HG02973 (cell line): ENCODE data around the gene CTSO.
"Not testable (repeated sequence)": the region's sequence is repeated elsewhere in the genome, so short reads cannot be mapped to it uniquely, and the experiment has no call there.

ENCODE experiments used
- ATAC-seq: cut with Tn5 transposase; IDR thresholded peaks from one replicate; pipeline ENCODE4 v1.9.1; 2021; ENCODE audit warnings: moderate library complexity; ENCODE audit not compliant: unreplicated experiment

CTSO gene

DNA sequence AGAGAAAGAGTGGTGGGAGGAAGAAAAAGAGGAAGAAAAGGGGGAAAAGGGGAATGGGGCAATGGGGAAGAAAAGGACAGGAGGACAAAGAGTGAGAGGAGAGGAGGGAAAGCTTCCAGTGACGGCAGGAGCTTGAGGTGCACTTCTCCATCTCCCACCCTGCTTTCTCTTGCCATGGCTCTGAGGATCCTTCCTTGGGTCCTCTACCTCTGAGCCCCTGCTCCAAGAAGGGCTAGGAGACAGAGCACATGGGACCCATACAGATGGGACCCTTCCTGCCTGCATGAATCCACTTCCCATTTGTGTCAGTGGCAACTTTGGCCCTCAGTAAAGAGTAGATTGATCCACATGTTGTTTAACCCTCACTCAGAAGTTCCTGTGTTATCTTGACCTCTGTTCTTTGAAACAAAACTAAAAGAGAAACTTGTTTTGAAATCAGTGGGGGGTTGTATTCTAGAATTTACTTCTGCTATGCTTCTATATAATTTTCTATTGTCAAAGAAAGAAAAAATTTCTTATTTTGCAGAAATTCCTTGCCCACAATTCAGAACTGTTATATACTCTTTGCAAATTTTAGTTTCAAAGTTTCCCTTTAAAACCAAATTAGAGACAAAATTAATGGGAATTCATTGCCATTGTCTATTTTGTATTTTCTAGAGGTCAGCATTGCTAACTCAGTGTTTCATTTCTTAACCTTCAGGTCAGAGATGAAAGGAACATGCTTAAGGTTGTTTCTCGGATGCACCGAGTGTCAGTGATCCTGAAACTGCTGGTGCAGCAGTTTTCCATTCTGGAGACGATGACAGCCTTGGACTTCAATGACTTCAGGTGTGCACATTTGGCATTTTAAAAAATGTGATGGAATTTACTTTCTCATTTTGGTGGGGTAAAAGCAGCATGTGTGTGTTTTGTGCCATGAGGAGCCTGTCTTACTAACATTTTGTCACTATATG is 45.2 kb downstream of the CTSO start:
- ATAC-seq, result peak; percentile 74

DNA sequence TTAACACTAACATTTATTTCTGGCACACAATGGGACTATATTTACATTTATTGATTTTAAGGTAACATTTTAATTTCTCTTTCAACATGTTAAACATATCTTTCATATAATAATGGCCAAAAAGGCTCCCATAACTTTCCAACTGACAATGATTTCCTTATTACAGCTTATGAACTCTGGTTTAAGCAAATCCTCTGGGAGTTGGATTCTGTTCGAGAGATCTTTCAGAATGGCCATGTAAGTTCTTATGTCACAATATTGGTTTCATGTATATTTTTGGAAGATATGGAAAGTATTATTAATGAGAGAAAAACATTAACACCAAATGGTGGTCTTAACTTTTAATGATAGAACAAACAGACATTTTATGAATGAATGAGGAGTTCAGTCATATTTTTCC is 46.1 kb downstream of the CTSO start:
- ATAC-seq, result no peak

DNA sequence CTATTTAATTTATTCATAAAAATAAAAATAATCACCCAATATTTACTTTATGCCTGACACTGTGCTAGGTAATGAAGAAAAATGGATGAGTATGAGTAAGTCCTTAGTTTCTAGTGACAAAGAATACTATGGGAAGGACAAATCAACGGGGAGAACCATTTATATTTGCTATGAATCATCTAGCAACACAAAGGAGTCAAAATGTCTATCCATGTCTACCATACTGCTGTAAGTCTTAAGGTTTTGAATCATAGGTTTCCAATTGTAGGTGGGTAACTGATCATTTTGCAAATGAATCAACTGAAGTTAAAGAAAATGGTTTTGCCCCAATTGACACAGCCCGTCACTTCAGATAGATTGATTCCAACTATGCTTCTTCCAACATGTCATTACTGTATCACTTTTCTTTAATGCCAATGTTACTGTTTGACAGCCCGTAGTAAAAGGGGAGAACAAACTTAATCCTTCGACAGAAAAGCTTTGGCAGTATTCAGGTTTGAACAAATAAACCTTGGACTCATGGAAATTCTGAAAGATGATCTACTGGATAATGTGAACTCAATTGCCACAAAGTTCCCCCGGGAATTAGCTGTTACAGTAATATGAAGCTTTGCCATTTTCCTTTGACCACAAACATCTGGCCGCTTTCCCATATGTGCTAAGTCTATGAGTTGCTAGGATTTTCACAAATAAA is 47.0 kb downstream of the CTSO start:
- no peak for ATAC-seq

- no peak for ATAC-seq
Observed at GRCh38 chr4:155904331-155904730, 49.3 kb downstream of the CTSO start.

- no peak for ATAC-seq
Observed at GRCh38 chr4:155903453-155903852, 50.2 kb downstream of the CTSO start, which contains the start of gene TDO2. Gene TDO2, plus strand, starts transcription at chr4:155903696. Its CDS starts 63 bp downstream, at chr4:155903759.

DNA sequence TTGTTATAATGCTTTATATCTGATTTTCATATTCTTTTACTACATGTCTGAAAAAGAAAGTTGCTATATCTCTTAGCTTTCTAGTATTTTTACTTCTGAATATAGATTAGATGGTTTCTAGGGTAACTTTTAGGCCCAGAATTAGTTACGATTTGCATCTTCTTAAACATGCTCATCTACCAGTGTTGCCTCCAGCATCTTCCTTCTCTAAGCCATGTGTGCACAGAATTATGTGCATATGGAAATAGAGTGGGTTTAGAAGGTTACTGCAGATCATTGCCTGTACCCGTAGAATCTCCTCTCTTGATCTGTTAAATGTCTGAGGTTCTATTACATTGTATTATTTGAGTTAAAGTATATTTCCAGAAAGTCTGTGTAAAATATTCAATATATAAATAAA is 52.7 kb downstream of the CTSO start:
- ATAC-seq, result no peak

DNA sequence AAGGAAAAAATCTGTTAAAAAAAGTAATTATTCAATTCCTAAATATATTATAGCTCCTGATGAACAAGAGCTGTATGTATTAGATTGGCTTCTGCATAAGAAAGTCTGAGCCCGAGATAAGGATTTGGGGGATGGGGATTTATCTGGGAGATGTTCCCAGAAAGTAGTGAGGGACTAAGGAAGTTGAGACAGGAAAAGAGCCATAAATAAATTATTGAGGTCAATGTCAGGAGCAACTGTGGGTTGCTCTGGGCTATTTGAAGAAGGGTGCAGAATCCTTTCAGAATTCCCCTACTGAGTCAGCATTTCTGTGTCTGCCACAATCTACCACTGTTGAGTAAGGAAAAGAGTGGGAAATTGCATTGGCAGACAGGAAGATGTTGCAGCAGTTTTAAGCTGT is 53.3 kb downstream of the CTSO start:
- no peak for ATAC-seq

DNA sequence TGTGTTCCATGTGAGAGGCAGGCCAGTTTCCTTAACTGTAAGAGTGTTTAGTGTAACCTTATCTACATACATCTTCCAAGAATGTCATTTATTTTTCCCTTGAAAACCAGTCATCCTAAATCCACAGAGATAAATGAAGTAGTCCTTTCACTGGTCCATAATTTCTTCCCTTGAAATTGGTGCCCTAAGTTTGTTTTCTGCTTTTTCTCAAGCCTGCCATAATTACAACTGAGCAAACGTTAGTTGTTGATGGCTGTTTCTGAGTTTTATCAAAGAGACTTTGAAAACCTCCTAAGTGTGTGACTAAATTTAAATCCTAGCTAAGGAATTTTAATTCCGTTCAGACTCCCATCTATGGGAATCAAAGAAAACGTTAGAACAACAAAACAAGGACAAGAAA is 53.8 kb downstream of the CTSO start:
- no peak for ATAC-seq

GRCh38 chr4:155898371-155898770 is 55.3 kb downstream of the CTSO start:
- ATAC-seq, result not testable (repeated sequence)

GRCh38 chr4:155891058-155891457 is 62.6 kb downstream of the CTSO start:
- ATAC-seq, result no peak

DNA sequence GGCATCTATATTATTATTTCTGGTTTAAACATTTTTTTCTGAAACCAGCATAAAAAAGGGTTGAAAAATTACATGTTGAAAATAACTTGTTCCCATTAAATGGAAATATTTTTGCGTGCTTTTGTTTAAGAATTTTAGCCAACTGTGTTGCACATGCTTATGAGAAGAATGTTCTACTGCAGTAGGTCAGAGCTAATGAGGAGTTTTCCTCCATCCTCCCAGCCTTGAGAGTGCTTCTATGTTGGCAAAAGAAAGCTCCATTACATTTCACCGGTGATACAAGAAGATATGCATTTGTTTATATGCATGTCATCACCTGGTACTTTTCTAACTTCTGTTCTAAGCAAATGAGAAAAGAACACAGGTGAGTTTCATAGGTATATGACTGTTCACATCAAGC is 63.7 kb downstream of the CTSO start:
- ATAC-seq, result no peak

- peak; percentile 91 for ATAC-seq
Observed at GRCh38 chr4:155889031-155889793, 64.5 kb downstream of the CTSO start.

GRCh38 chr4:155887847-155888570 is 65.7 kb downstream of the CTSO start:
- no peak for ATAC-seq

- ATAC-seq, result no peak
Observed at GRCh38 chr4:155887045-155887444, 66.6 kb downstream of the CTSO start.

DNA sequence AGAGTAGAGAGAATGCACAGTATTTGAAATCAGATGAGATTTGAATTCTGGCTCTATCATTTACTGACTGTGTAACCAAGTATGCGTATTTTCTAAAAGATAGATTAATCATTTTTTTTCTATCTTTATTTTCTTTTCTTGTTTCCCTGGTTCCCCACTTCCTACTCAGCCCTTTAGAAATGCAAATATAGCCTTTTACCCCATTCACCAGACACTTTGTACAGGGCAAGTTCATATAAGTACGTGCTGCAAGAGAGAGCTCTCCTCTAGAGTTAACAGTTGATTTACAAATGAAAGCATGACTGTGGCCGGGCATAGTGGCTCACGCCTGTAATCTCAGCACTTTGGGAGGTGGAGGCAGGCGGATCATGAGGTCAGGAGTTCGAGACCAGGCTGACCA is 68.0 kb downstream of the CTSO start:
- ATAC-seq, result no peak

- ATAC-seq, result no peak
Observed at GRCh38 chr4:155883895-155884294, 69.8 kb downstream of the CTSO start.

- ATAC-seq, result no peak
Observed at GRCh38 chr4:155881555-155881954, 72.1 kb downstream of the CTSO start.

- ATAC-seq, result no peak
Observed at GRCh38 chr4:155879767-155880166, 73.9 kb downstream of the CTSO start.

- no peak for ATAC-seq
Observed at GRCh38 chr4:155878611-155879010, 75.1 kb downstream of the CTSO start.

DNA sequence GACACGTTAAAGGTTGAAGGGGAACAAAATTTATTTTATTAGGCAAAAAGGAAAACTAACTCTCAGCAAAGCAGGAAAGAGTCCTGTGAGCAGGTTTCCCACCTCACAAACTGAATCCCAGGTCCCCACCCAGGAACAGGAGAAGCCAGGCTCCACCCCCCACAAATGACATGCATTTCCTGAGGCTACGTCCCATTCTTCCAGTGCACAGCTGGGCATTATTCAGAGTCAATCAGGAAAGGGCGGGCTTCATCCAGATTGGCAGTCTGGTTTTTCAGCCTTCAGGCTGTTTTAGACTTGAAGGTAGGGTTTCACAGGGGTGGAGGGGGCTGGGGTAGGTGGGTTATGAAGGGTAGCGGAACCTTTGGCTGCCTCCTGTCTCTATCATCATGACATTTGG is 75.7 kb downstream of the CTSO start:
- no peak for ATAC-seq

GRCh38 chr4:155875878-155876277 is 77.8 kb downstream of the CTSO start:
- ATAC-seq, result no peak
